ENCODE measurements around the gene HOXD13.

DNA sequence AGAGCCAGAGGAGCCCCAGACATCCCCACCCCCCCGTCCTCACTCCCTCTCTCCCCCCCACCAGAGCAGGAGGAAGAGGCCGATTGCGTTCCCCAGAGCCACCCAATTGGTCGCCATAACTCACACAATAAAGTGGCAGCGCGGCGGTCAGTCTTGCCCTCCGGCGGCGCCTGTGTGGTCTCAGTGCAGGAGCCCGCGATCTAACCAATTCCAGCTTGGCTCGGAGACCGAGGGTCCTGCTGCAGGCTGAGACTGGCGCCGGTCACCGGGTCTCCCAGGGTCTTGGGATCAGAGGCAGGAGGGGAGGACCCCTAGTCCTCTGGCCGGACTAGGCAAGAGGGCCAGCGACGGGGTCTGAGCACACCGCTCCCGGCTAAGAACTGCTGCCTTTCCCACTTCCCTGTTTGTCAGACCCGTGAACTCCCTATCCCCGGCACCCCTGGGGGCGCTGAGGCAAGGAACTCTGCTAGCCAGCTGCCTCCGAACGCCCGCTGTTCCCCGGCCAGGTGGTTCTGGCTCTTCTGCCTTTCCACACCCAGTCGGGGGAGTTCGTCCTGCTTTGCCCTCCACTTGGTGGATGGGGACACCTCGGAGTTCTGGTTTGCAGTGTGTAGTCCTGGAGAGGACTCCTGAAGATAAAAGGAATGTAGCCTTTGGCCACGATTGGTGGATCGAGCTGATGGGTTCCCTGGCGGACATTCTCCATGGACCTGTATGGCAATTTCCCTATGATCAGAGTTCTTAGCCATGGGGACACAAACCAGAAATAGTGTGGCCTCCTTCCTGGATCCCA is 6.0 kb downstream of the HOXD13 start:
- TF ChIP-seq, protein P1, sequence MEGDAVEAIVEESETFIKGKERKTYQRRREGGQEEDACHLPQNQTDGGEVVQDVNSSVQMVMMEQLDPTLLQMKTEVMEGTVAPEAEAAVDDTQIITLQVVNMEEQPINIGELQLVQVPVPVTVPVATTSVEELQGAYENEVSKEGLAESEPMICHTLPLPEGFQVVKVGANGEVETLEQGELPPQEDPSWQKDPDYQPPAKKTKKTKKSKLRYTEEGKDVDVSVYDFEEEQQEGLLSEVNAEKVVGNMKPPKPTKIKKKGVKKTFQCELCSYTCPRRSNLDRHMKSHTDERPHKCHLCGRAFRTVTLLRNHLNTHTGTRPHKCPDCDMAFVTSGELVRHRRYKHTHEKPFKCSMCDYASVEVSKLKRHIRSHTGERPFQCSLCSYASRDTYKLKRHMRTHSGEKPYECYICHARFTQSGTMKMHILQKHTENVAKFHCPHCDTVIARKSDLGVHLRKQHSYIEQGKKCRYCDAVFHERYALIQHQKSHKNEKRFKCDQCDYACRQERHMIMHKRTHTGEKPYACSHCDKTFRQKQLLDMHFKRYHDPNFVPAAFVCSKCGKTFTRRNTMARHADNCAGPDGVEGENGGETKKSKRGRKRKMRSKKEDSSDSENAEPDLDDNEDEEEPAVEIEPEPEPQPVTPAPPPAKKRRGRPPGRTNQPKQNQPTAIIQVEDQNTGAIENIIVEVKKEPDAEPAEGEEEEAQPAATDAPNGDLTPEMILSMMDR (IDR thresholded peaks at IDR 0.05; ENCODE audit: low read depth, low read length, poor library complexity, severe bottlenecking) = no peak
- TF ChIP-seq EZH2phosphoT487 (IDR thresholded peaks at IDR 0.05; ENCODE audit: borderline replicate concordance, low read length) = no peak
